ENCODE results near the gene PSME3IP1.
"Not testable (repeated sequence)": the region's sequence is repeated elsewhere in the genome, so short reads cannot be mapped to it uniquely, and the experiment has no call there.

PSME3IP1 gene

DNA sequence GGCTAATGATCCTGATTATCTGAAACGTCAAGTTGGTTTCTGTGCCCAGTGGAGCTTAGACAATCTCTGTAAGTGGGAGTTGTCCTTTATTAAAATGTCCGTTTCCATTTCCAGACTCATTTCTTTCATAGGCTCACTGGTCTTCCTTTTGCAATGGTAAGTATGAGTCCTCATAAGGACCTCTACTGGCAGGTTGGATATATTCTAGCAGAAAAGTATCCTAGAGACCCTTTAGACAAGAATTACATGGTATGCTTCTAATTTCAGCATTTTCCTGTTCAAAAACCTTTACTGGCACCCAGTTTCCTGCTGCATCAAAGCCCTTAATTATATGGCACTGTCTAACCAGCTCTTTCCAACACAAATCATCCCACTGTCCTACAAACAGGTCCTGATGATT lies 31.1 kb upstream of the PSME3IP1 start:
- H3K36me3 ChIP-seq (ENCODE audit: control insufficient read depth, insufficient read depth, low read length) = peaks cover 34% of the 10 kb centered on the region
- H3K27me3 ChIP-seq (ENCODE audit: control insufficient read depth, insufficient read depth, low read length) = no peaks in the 10 kb centered on the region
- H3K4me1 ChIP-seq (ENCODE audit: control insufficient read depth, insufficient read depth, low read length) = no peaks in the 10 kb centered on the region
- no peak overlapping the region for H3K9ac ChIP-seq (ENCODE audit: low read length)
- no peak overlapping the region for H3K27ac ChIP-seq (ENCODE audit: low read depth, low read length)
- no peak overlapping the region for H3K4me3 ChIP-seq (ENCODE audit: low read length)

DNA sequence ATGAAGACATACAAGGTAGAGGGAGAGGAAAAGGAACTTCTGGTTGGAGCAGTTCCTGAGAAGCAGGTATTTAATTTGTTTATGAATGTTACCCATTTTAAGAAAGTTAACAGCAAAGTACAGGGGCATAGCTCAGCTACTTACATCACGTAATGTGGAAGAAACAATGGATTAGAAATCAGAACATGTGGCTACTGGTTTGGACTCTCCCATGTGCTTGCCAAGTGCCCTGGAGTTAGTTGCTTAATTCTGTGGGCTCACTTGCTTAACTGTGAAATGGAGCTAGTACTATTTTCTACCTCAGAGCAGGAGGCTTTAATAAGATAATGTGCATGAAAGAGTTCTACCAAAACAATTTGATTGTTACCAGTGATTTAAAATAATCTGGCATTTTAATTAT lies 27.6 kb upstream of the PSME3IP1 start:
- Histone ChIP-seq H3K4me3 (ENCODE audit: low read length) (no peak overlapping the region), H3K4me1 (ENCODE audit: control insufficient read depth, insufficient read depth, low read length) (no peaks in the 10 kb centered on the region), H3K27me3 (ENCODE audit: control insufficient read depth, insufficient read depth, low read length) (no peaks in the 10 kb centered on the region), H3K27ac (ENCODE audit: low read depth, low read length) (no peak overlapping the region), H3K9ac (ENCODE audit: low read length) (no peak overlapping the region), H3K36me3 (ENCODE audit: control insufficient read depth, insufficient read depth, low read length) (peaks cover 25% of the 10 kb centered on the region)

DNA sequence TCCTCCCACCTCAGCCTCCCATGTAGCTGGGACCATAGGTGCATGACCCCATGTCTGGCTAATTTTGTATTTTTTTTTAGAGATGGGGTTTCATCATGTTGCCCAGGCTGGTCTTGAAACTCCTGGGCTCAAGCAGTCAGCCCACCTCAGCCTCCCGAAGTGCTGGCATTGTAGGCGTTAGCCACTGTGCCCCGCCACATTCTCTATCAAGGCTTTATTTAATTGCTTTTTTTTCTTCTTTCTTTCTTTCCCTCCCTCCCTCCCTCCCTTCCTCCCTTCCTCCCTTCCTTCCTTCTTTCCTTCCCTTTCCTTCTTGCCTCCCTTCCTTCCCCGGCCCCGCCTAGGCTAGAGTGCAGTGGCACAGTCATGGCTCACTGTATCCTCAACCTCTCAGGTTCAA lies 23.9 kb upstream of the PSME3IP1 start:
- H3K27ac ChIP-seq (ENCODE audit: low read depth, low read length) = no peak overlapping the region
- H3K27me3 ChIP-seq (ENCODE audit: control insufficient read depth, insufficient read depth, low read length) = no peaks in the 10 kb centered on the region
- no peak overlapping the region for H3K9ac ChIP-seq (ENCODE audit: low read length)
- peaks cover 16% of the 10 kb centered on the region for H3K36me3 ChIP-seq (ENCODE audit: control insufficient read depth, insufficient read depth, low read length)
- H3K4me3 ChIP-seq (ENCODE audit: low read length) = no peak overlapping the region
- no peaks in the 10 kb centered on the region for H3K4me1 ChIP-seq (ENCODE audit: control insufficient read depth, insufficient read depth, low read length)

DNA sequence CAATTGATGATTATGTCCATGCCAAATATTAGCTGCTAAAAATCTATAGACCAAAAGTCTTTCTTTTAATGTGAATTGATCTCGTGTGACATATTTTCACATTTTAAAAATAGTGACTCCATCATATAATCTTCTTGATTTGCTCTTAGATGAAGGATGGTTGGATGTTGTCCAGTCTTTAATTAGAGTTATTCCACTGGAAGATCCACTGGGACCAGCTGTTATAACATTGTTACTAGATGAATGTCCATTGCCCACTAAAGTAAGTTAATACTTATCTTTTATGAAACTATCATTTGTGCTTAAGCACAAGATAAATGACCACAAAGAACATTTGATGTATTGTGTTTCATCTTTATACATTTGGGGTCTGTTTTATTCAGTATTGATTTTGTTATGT lies 23.1 kb upstream of the PSME3IP1 start:
- peaks cover 20% of the 10 kb centered on the region for H3K36me3 ChIP-seq (ENCODE audit: control insufficient read depth, insufficient read depth, low read length)
- H3K4me3 ChIP-seq (ENCODE audit: low read length) = no peak overlapping the region
- H3K4me1 ChIP-seq (ENCODE audit: control insufficient read depth, insufficient read depth, low read length) = no peaks in the 10 kb centered on the region
- no peak overlapping the region for H3K9ac ChIP-seq (ENCODE audit: low read length)
- H3K27me3 ChIP-seq (ENCODE audit: control insufficient read depth, insufficient read depth, low read length) = no peaks in the 10 kb centered on the region
- H3K27ac ChIP-seq (ENCODE audit: low read depth, low read length) = no peak overlapping the region

DNA sequence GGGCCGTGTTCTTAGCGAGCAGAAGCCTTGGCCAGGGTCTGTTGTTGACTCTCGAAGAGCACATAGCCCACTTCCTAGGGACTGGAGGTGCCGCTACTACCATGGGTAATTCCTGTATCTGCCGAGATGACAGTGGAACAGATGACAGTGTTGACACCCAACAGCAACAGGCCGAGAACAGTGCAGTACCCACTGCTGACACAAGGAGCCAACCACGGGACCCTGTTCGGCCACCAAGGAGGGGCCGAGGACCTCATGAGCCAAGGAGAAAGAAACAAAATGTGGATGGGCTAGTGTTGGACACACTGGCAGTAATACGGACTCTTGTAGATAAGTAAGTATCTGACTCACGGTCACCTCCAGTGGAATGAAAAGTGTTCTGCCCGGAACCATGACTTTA lies 18.8 kb upstream of the PSME3IP1 start:
- no peaks in the 10 kb centered on the region for H3K27me3 ChIP-seq (ENCODE audit: control insufficient read depth, insufficient read depth, low read length)
- peaks cover 16% of the 10 kb centered on the region for H3K36me3 ChIP-seq (ENCODE audit: control insufficient read depth, insufficient read depth, low read length)
- no peak overlapping the region for H3K9ac ChIP-seq (ENCODE audit: low read length)
- no peak overlapping the region for H3K4me3 ChIP-seq (ENCODE audit: low read length)
- H3K4me1 ChIP-seq (ENCODE audit: control insufficient read depth, insufficient read depth, low read length) = no peaks in the 10 kb centered on the region
- H3K27ac ChIP-seq (ENCODE audit: low read depth, low read length) = no peak overlapping the region

DNA sequence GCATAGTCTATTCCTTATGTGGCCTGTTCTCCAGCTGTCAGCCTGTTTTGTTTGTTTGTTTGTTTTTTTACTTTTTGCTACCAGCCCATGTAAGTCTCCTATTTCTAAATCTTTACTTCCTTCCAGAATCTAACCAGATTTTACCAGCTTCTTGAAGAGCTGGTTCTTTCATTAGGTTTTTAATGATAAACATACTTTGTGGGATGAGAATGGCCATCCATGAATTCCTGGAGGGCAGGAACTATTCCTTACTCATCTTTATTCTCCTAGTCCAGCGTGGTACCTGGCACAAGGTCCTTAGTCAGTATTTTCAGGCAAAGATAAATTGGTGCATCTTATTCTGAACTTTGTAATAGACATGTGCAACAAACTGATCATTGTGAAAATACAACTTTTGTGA lies 17.6 kb upstream of the PSME3IP1 start:
- H3K36me3 ChIP-seq (ENCODE audit: control insufficient read depth, insufficient read depth, low read length) = peaks cover 16% of the 10 kb centered on the region
- no peak overlapping the region for H3K4me3 ChIP-seq (ENCODE audit: low read length)
- H3K4me1 ChIP-seq (ENCODE audit: control insufficient read depth, insufficient read depth, low read length) = no peaks in the 10 kb centered on the region
- H3K9ac ChIP-seq (ENCODE audit: low read length) = no peak overlapping the region
- no peaks in the 10 kb centered on the region for H3K27me3 ChIP-seq (ENCODE audit: control insufficient read depth, insufficient read depth, low read length)
- no peak overlapping the region for H3K27ac ChIP-seq (ENCODE audit: low read depth, low read length)

DNA sequence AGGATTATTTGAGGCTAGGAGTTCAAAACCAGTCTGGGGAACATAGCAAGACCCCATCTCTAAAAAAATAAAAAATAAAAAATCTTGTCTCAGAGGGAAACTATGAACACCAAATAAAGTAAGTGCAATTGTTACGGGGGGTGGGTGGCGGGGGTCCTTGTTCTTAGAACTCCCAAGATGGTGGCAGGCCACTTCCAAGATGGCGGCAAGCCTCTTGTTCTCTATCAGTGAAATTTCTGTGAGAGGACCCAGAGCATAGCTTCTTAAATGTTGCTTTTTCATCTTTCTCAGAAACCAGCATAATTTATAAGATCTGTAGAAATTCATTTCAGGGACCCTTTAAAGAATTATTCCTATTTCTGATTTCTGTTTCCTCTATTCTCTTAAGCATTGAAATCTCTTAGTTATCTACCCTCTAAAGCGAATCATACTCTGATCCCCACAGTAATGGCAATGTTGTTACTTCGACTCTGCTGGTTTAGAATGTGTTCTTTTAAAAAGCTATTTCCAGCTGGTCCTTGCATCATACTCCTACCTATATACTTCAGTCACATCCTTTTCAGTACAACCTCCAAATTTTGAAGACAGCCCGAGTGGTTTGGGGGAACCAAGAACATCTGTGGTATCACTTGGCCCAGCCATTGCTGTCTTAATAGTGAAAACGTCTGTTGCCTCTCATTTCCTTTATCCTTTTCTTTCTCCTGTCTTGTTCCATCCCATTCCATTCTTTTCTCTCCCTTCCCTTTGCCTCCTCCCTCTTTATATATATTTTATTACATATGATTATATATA lies 16.5 kb upstream of the PSME3IP1 start:
- Histone ChIP-seq H3K4me1 (ENCODE audit: control insufficient read depth, insufficient read depth, low read length) (no peaks in the 10 kb centered on the region), H3K4me3 (ENCODE audit: low read length) (no peak overlapping the region)

DNA sequence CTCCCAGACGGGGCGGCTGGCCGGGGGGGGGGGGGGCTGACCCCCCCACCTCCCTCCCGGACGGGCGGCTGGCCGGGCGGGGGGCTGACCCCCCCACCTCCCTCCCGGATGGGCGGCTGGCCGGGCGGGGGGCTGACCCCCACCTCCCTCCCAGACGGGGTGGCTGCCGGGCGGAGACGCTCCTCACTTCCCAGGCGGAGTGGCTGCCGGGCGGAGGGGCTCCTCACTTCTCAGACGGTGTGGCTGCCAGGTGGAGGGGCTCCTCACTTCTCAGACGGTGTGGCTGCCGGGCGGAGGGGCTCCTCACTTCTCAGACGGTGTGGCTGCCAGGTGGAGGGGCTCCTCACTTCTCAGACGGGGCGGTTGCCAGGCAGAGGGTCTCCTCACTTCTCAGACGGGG lies 15.1 kb upstream of the PSME3IP1 start:
- not testable (repeated sequence) for H3K4me3 ChIP-seq (ENCODE audit: low read length); H3K27me3 ChIP-seq (ENCODE audit: control insufficient read depth, insufficient read depth, low read length); H3K9ac ChIP-seq (ENCODE audit: low read length); H3K27ac ChIP-seq (ENCODE audit: low read depth, low read length)
- H3K4me1 ChIP-seq (ENCODE audit: control insufficient read depth, insufficient read depth, low read length) = peaks cover 12% of the 10 kb centered on the region
- peaks cover 12% of the 10 kb centered on the region for H3K36me3 ChIP-seq (ENCODE audit: control insufficient read depth, insufficient read depth, low read length)

More for the DNA sequence above, 16.5 kb upstream of the PSME3IP1 start:
- Histone ChIP-seq H3K27ac (ENCODE audit: low read depth, low read length) (no peak overlapping the region), H3K36me3 (ENCODE audit: control insufficient read depth, insufficient read depth, low read length) (peaks cover 12% of the 10 kb centered on the region), H3K27me3 (ENCODE audit: control insufficient read depth, insufficient read depth, low read length) (no peaks in the 10 kb centered on the region), H3K9ac (ENCODE audit: low read length) (no peak overlapping the region)

DNA sequence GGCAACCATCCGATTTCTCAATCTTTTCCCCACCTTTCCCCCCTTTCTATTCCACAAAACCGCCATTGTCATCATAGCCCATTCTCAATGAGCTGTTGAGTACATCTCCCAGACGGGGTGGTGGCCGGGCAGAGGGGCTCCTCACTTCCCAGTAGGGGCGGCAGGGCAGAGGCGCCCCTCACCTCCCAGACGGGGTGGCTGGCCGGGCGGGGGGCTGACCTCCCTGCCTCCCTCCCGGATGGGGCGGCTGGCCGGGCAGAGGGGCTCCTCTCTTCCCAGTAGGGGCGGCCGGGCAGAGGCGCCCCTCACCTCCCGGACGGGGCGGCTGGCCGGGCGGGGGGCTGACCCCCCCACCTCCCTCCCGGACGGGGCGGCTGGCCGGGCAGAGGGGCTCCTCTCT lies 14.5 kb upstream of the PSME3IP1 start:
- peaks cover 12% of the 10 kb centered on the region for H3K4me1 ChIP-seq (ENCODE audit: control insufficient read depth, insufficient read depth, low read length)

DNA sequence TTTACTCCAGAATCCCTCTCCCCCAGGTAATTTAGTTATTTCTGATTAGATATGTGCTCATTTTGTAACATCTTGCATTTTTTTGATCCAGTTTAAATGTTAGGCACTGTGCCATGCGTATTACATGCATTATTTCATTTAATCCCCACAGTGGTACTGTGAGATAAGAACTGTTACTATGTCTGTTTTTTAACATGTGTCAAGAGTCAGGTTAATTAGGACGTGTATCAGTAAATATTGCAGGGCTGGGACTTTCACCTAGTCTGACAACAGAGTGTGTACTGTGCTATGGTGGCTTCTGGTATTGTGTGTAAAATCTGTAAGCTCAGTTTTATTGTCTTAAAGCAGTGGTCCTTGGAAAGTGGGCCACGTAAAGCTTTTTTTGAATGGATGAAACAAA lies 10.9 kb upstream of the PSME3IP1 start:
- peak overlapping the region; percentile 14 for H3K27ac ChIP-seq (ENCODE audit: low read depth, low read length)
- no peak overlapping the region for H3K9ac ChIP-seq (ENCODE audit: low read length)
- H3K36me3 ChIP-seq (ENCODE audit: control insufficient read depth, insufficient read depth, low read length) = no peaks in the 10 kb centered on the region
- H3K4me1 ChIP-seq (ENCODE audit: control insufficient read depth, insufficient read depth, low read length) = peaks cover 23% of the 10 kb centered on the region
- H3K27me3 ChIP-seq (ENCODE audit: control insufficient read depth, insufficient read depth, low read length) = no peaks in the 10 kb centered on the region
- no peak overlapping the region for H3K4me3 ChIP-seq (ENCODE audit: low read length)

More for the DNA sequence above, 14.5 kb upstream of the PSME3IP1 start:
- not testable (repeated sequence) for H3K36me3 ChIP-seq (ENCODE audit: control insufficient read depth, insufficient read depth, low read length); H3K4me3 ChIP-seq (ENCODE audit: low read length); H3K27me3 ChIP-seq (ENCODE audit: control insufficient read depth, insufficient read depth, low read length); H3K27ac ChIP-seq (ENCODE audit: low read depth, low read length); H3K9ac ChIP-seq (ENCODE audit: low read length)

DNA sequence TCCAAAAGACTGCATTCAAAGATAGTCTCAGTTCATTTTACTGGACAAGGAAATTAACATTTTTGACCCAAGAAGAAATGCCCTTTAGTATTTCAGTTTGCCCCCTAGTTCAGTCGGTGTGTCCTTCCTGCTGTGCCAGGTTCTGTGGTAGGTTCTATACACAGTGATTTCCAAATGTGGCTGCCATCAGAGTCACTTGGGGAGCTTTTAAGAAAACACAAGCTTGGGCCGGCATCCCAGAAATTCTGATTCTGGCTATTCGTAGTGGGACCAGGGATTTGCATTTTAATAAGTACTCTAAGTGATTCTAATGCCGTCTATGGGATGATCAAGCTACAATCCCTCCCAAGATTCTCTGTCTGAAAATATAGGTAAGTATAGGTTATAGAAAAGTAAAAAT lies 10.4 kb upstream of the PSME3IP1 start:
- peak overlapping the region; percentile 32 for H3K27ac ChIP-seq (ENCODE audit: low read depth, low read length)
- H3K9ac ChIP-seq (ENCODE audit: low read length) = no peak overlapping the region
- H3K4me1 ChIP-seq (ENCODE audit: control insufficient read depth, insufficient read depth, low read length) = peaks cover 25% of the 10 kb centered on the region
- no peaks in the 10 kb centered on the region for H3K27me3 ChIP-seq (ENCODE audit: control insufficient read depth, insufficient read depth, low read length)
- H3K4me3 ChIP-seq (ENCODE audit: low read length) = no peak overlapping the region
- no peaks in the 10 kb centered on the region for H3K36me3 ChIP-seq (ENCODE audit: control insufficient read depth, insufficient read depth, low read length)

DNA sequence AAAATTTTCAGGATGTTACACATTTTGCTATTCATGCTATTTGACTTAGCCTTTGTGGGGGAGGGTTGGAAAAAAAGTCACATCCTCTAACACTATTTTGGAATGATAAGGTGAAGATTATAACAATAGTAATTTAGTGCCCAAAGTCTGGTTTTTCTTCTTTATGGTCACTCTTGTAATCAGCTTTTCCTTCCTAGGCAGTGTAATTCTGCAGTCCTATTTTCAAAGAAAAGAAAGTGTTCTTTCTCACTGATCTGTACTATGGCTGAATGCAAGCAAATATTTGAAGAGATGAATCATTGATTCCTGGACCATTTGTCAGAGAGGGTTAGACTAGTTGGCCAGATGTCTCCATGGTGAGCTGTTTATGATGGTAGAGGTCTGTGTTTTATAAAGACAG lies 8.7 kb upstream of the PSME3IP1 start:
- peak overlapping the region; percentile 49 for H3K27ac ChIP-seq (ENCODE audit: low read depth, low read length)
- no peak overlapping the region for H3K4me3 ChIP-seq (ENCODE audit: low read length)
- H3K36me3 ChIP-seq (ENCODE audit: control insufficient read depth, insufficient read depth, low read length) = no peaks in the 10 kb centered on the region
- peaks cover 27% of the 10 kb centered on the region for H3K4me1 ChIP-seq (ENCODE audit: control insufficient read depth, insufficient read depth, low read length)
- no peaks in the 10 kb centered on the region for H3K27me3 ChIP-seq (ENCODE audit: control insufficient read depth, insufficient read depth, low read length)
- H3K9ac ChIP-seq (ENCODE audit: low read length) = no peak overlapping the region

DNA sequence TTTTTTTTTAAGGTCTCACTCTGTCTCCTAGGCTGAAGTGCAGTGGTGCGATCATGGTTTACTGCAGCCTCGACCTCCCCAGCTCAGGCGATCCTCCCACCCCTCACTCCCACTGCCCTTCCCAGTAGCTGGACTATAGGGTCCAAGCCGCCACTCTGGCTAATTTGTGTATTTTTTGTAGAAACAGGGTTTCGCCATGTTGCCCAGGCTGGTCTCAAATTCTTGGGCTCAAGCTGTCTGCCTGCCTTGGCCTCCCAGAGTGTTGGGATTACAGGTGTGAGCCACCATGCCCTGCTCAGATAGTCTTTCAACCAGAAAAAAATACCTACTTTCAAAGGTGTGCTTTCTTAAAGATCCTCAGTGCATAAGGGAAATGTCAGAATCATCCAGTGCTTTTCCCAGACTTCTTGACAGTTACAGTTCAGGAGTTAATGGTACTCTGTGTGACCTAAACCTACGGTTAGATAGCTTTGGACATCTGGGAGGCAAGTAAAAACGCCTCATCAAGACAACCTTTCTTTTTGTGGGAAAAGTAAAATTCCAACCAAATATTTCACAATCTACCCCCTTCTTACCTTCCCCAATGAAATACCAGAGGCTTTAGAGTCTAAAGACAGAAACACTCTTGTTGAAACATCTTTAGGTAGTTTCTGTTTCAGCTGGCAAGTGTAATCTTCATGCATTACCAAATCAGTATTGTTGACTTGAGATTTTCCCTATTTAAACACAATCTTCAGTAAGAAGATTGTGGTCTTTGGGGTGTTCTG lies 7.1 kb upstream of the PSME3IP1 start:
- Histone ChIP-seq H3K4me1 (ENCODE audit: control insufficient read depth, insufficient read depth, low read length) (peaks cover 28% of the 10 kb centered on the region), H3K27me3 (ENCODE audit: control insufficient read depth, insufficient read depth, low read length) (no peaks in the 10 kb centered on the region), H3K4me3 (ENCODE audit: low read length) (no peak overlapping the region), H3K9ac (ENCODE audit: low read length) (no peak overlapping the region), H3K36me3 (ENCODE audit: control insufficient read depth, insufficient read depth, low read length) (no peaks in the 10 kb centered on the region), H3K27ac (ENCODE audit: low read depth, low read length) (no peak overlapping the region)

All from rectal smooth muscle tissue (tissue), 1 donor.